GM12892 (cell line): ENCODE data around the gene MAP1B.

Experiments used
- POLR2A ChIP-seq: IDR thresholded peaks from 2 replicates; pipeline ENCODE4 v1.6.1; 2011; ENCODE audit warnings: low read depth, low read length, control low read depth
- TAF1 ChIP-seq: IDR thresholded peaks from 2 replicates; pipeline ENCODE4 v1.6.1; 2011; ENCODE audit warnings: low read depth, mild to moderate bottlenecking, control low read depth, low read length, borderline replicate concordance

- TF ChIP-seq POLR2A (no peak), TAF1 (no peak)
Measured at GRCh38 chr5:72246954-72247442, 139.7 kb downstream of the MAP1B start.
